ENCODE data around the gene ZNF385B.

The ZNF385B gene

GRCh38 chr2:179677077-179677688 lies 184.2 kb downstream of the ZNF385B start:
- H3K4me3 ChIP-seq (ENCODE audit: low read depth, low read length): no peak overlapping the region
- no peak for TF ChIP-seq CTCF (IDR thresholded peaks at IDR 0.05; ENCODE audit: borderline replicate concordance, insufficient read depth, low read depth, low read length)

GRCh38 chr2:179675435-179675834 lies 186.0 kb downstream of the ZNF385B start:
- TF ChIP-seq CTCF (IDR thresholded peaks at IDR 0.05; ENCODE audit: borderline replicate concordance, insufficient read depth, low read depth, low read length): no peak
- no peak overlapping the region for H3K4me3 ChIP-seq (ENCODE audit: low read depth, low read length)

- TF ChIP-seq CTCF (IDR thresholded peaks at IDR 0.05; ENCODE audit: borderline replicate concordance, insufficient read depth, low read depth, low read length): no peak
- no peak overlapping the region for H3K4me3 ChIP-seq (ENCODE audit: low read depth, low read length)
Observed at GRCh38 chr2:179671043-179671981, 190.1 kb downstream of the ZNF385B start.

- no peak overlapping the region for H3K4me3 ChIP-seq (ENCODE audit: low read depth, low read length)
- no peak for TF ChIP-seq CTCF (IDR thresholded peaks at IDR 0.05; ENCODE audit: borderline replicate concordance, insufficient read depth, low read depth, low read length)
Observed at GRCh38 chr2:179669196-179669595, 192.2 kb downstream of the ZNF385B start.

GRCh38 chr2:179664972-179665812 lies 196.2 kb downstream of the ZNF385B start:
- TF ChIP-seq CTCF (IDR thresholded peaks at IDR 0.05; ENCODE audit: borderline replicate concordance, insufficient read depth, low read depth, low read length): no peak
- no peak overlapping the region for H3K4me3 ChIP-seq (ENCODE audit: low read depth, low read length)

GRCh38 chr2:179661986-179662385 lies 199.4 kb downstream of the ZNF385B start:
- TF ChIP-seq CTCF (IDR thresholded peaks at IDR 0.05; ENCODE audit: borderline replicate concordance, insufficient read depth, low read depth, low read length): no peak
- no peak overlapping the region for H3K4me3 ChIP-seq (ENCODE audit: low read depth, low read length)
